ENCODE measurements around the gene ZMIZ1.

- TF ChIP-seq CTCF (conservative IDR thresholded peaks at IDR 0.05; ENCODE audit: low read depth, low read length) (no peak), EZH2 (IDR thresholded peaks at IDR 0.05; ENCODE audit: borderline replicate concordance, low read depth, low read length, poor library complexity, severe bottlenecking) (no peak)
Measured at GRCh38 chr10:79135790-79136189, 67.0 kb downstream of the ZMIZ1 start.
